ENCODE measurements around the gene RBFOX1.

Gene RBFOX1

DNA sequence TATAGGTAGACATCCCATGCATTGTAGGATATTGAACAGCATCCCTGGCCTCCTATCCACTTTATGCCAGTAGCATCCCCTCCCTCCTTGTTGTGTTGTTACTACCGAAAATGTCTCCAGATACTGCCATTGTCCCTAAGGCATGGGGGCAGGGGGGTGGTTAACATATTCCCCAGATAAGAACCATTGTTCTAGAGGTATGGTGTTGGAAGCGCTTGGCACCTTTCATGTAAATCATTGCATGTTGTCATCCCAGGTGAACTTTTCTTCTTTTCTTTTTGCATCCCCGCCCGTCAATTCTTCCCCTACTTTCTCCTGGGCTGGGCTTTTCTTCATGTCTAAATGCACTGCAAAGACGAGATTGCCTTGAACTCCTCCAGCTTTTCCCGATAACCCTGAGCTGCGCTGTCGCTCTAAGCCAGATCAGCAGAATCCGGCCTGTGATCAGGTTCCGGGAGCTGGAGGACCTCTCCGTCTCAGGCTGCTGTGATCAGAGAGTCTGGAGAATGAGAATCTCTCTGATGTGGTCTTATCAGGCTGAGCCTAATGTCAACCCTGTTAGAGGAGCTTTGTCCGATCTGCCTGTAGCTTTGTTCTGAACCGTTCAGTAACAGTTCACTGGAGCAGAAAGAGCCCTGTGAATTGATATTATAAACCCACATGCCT lies 76.2 kb downstream of the RBFOX1 start:
- DNase-seq (ENCODE audit: low read depth in 1 of 2, low spot score in 1 of 2): no peak

- no peak for DNase-seq (ENCODE audit: low read depth in 1 of 2, low spot score in 1 of 2)
Observed at GRCh38 chr16:7419441-7419840, 86.8 kb downstream of the RBFOX1 start.

DNA sequence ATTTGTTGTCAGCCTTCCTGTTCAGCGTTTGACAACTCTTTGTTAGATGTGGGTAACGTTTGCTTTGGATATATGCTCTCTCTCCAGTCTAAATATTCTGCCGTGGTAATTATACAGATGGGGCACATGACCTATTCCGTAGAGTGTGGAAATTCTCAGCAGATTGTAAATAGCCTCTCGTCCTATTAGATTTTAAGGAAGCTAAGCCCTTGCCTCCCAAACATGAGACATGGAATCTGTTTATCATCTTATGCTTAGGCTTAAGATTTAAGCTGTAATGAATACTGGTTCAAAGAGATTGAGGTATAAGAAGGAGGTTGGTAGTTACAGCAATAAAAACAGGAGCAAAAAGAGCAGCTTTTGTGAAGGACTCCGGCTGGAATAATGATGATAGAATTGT lies 87.4 kb downstream of the RBFOX1 start:
- no peak for DNase-seq (ENCODE audit: low read depth in 1 of 2, low spot score in 1 of 2)

DNA sequence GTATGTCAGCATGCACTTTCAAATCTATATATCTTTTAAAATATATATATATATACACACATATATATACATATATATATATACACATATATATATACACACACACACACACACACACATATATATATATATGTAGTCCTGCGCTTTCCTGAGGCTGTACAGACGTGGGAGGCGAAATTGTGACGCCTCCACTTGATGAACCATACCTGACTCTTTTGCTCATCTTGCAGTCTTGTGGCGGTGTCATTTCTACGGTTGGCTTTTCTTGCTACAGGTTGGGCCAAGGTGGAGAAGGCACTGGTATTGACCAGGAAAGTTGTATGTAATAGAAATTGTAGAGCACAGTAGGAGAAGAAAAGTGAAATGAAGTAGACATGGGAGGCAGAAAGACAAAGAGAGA lies 88.2 kb downstream of the RBFOX1 start:
- no peak for DNase-seq (ENCODE audit: low read depth in 1 of 2, low spot score in 1 of 2)

DNA sequence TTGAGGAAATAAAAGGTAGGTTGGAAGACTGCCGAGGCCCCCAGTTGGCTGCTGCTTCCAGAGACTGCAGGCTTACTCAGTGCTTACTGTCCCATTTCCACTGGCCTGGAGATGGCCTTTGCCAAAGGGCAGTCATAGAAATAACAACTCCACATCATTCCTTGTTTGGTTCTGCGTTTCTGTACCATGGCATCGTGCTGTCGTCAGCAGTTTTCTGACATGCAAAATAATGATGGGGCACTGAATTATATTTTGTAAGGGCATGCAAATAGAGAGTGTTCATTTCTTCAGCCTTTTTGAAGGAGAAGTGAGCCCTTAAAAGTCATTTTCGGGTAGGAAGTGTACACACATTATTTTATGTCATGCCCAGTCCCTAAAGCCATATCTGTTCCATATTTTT lies 88.9 kb downstream of the RBFOX1 start:
- no peak for DNase-seq (ENCODE audit: low read depth in 1 of 2, low spot score in 1 of 2)

DNA sequence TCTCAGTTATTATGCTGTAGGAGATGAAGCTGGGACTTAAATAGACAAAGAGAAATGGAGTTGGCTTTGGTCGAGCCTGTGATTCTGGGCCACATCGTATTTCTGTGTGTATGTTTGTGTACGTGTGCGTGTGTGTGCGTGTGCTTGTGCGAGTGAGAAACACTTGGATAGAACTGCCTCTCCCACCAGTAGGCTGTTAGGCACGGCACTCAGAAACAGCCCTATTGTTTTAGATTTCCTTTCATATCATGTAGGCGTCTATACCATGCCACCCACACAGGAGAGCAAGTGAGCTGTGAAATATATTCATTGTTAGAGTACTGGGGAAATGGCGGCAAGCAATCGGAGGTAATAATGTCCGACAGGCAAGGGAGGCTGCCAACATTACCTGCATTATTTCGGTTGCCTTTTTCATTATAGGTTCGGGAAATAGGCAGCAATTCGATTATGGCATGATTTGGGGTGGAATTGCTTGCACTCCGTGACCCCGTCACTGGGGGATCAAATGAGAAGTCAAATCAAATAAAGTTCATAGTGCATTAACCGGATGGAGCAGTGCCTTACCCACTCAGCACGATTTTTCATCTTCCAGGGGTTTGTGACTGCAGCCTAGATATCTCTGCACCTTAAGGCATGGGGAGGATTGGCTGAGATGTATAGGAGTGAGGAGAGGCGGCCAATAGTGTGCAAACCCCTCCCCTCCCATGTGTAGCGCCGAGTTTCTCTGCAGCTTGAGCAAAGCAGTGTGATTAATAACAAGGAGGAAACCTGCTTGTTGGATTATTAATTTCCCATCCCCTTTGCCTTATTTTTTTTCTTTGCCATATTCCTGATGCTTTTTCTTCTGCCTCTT lies 89.6 kb downstream of the RBFOX1 start:
- DNase-seq (ENCODE audit: low read depth in 1 of 2, low spot score in 1 of 2): no peak

DNA sequence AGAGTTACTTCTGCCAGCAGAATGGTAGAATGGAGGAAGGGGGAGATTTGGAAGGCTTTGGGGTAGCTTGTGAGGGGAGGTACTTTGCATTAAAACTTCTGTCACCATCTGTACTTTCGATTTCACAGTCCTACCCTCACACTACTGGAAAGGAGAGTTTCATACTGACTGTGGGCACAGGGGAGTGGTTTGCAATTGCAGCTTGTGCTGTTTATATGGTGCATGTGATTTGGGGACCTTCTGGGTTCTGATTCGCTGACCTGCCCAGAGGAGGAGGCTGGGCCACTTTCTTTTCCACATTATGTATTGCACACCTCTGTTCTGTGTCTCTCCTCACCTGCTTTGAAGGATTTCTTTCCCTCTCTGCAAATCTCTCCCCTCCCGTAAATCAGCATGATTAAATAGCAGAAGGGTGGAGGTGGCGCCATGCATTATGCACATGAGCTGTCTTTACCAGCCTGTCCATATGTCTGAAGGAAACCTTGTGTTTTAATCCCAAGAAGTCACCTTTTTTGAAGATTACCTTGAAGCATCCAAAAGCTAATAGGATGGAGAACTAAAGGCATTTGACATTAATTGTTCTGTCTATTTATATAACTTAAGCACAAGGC lies 90.9 kb downstream of the RBFOX1 start:
- DNase-seq (ENCODE audit: low read depth in 1 of 2, low spot score in 1 of 2): no peak

DNA sequence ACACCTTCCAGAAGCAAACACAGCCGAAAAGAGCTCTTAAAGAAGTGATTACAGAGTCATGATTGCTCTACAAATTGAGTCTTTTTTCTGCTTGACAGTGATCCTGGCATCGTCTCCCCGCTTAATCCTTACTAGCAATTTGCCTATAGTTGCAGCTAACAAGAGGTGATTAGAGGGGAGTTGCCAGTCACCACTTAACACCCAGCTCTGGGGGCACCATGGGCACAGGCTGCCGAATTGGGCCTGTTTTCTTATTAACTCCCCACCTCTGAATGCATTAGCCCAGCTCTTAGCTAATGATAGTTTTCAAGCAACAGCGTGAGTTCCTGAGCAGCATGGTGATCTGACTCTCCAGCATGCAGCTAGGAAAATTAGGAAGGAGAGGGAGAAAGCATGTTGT lies 93.5 kb downstream of the RBFOX1 start:
- DNase-seq (ENCODE audit: low read depth in 1 of 2, low spot score in 1 of 2): no peak

DNA sequence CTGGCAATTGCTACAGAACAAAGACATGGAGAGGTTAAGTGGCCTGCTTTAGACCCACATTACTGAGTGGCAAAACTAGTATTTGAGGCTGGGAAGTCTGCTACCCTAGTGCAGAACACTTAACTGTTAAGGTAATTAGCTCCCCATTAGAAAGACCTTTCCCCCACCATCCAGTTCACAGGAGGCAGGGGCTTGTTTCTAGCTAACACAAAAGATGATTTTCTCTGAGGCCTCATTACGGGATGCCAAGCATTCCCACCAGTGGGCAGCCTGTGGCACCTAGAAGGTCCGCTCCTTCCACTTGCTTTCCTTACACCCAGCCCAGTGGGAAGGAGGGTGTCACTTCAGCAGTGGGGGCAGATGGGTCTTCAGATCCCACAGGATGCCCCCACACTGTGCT lies 99.1 kb downstream of the RBFOX1 start:
- no peak for DNase-seq (ENCODE audit: low read depth in 1 of 2, low spot score in 1 of 2)

- no peak for DNase-seq (ENCODE audit: low read depth in 1 of 2, low spot score in 1 of 2)
Observed at GRCh38 chr16:7436306-7436705, 103.7 kb downstream of the RBFOX1 start.

DNA sequence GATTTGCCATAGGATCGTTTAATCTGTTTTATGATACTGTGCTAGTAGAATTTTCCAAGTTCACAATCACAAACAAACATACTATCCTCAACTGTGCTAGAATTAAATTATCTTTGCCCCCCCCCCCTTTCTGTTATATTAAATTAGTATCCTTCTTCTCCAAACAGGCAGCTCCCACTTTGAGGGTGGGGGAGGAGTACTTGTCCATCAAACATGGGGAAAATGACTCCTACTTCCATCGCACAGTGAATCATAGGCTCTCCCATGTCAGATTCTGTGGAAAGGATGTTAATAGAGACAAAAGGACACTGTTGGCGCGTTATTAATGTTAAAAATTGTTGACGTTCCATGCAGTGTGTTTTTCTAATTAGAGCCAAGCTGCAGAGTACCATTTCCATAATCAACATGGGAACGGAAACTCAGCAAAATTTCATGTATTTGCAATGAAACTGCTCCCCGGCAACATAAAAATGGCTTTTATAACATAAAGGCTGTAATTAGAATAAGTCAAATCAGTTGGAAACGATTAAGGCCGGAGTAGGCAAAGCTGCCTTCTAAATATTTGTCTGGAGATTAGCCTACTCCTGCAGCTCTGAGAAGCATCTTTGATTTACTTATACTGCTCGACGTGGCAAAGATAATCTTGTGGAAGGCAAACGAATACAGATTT lies 104.6 kb downstream of the RBFOX1 start:
- no peak for DNase-seq (ENCODE audit: low read depth in 1 of 2, low spot score in 1 of 2)

- no peak for DNase-seq (ENCODE audit: low read depth in 1 of 2, low spot score in 1 of 2)
Observed at GRCh38 chr16:7437843-7438242, 105.2 kb downstream of the RBFOX1 start.

GRCh38 chr16:7438601-7439000 lies 106.0 kb downstream of the RBFOX1 start:
- DNase-seq (ENCODE audit: low read depth in 1 of 2, low spot score in 1 of 2): no peak

- DNase-seq (ENCODE audit: low read depth in 1 of 2, low spot score in 1 of 2): no peak
Observed at GRCh38 chr16:7439518-7439917, 106.9 kb downstream of the RBFOX1 start.

GRCh38 chr16:7440886-7441400 lies 108.3 kb downstream of the RBFOX1 start:
- no peak for DNase-seq (ENCODE audit: low read depth in 1 of 2, low spot score in 1 of 2)

DNA sequence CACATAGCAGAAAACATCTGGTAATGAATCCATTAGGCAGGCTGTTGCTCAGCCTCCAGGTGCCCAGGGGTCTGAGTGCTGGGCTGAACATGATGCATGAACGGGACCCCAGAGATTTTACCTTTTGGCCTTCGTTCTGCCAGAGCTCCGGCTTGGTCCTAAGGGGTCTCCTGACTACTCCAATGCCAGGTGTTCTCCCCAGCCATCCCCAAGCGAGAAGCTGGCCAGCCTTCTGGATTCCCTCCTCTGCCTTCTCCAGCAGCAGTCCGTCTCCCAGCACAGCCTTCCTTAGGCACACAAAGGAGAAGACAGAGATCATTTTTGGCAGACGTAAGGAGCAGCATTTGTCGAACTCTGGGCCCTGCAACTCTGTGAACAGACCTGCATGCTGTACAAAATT lies 109.4 kb downstream of the RBFOX1 start:
- no peak for DNase-seq (ENCODE audit: low read depth in 1 of 2, low spot score in 1 of 2)

DNA sequence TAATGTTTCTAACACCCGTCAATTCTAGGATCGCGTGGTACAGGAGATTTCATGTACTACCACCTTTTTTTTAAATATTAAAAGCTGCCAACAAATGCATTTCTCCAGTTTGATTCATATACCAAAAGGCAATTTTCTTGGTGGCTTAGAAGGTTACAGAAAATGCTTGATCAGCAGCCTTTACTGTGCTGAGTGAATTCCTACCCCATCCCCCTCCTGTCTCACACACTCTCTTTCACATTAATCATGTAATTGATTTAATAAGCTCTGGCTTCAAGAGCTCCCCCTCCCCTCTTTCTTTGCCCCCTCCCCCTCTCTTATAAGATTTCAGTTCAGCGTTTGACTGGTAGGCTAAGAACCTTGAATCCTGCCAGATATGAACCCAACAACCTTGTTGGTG lies 110.5 kb downstream of the RBFOX1 start:
- no peak for DNase-seq (ENCODE audit: low read depth in 1 of 2, low spot score in 1 of 2)

- DNase-seq (ENCODE audit: low read depth in 1 of 2, low spot score in 1 of 2): no peak
Observed at GRCh38 chr16:7443648-7444365, 111.2 kb downstream of the RBFOX1 start.

DNA sequence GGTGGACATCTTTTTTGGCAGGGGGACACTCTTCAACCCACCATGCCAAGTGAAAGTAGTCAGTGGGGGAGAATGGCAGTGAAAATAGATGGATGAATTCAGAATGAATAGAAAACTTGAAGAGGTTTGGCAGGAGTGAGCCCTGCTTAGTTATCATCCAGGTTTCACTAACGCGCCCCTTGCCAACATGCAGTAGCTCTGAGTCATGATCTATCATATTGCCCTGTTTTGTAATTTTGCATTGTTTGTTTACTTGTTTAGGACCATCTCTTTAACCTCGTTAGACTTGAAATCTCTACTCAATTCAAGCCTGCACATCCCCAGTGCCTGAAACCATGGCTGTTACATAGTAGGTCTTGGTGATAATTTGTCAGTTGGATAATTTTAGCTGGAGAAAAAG lies 116.7 kb downstream of the RBFOX1 start:
- no peak for DNase-seq (ENCODE audit: low read depth in 1 of 2, low spot score in 1 of 2)

DNA sequence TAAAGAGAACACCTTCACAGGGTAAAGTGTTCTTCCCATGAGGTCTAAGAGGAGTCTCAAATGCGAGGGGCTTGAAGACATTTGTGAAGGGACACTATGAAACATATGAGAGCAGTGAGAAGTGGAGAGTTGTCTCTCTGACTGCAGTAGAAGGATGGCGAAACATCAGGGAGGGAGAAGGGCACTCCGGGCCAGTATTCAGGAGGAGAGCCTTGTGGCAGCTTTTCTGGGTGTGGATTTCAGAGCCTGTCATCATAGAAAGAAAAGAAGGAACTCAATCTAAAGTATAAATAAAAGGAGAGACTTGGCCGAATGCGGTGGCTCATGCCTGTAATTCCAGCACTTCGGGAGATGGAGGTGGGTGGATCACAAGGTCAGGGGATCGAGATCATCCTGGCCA lies 117.2 kb downstream of the RBFOX1 start:
- no peak for DNase-seq (ENCODE audit: low read depth in 1 of 2, low spot score in 1 of 2)

- no peak for DNase-seq (ENCODE audit: low read depth in 1 of 2, low spot score in 1 of 2)
Observed at GRCh38 chr16:7450440-7450839, 117.8 kb downstream of the RBFOX1 start.
